Cardiac muscle cell (in vitro differentiated cells and primary cell): ENCODE results near the gene ABHD3. TPM values are rescaled to one million over a fixed set of nuclear protein-coding genes. Genes with fewer than 3 reads are reported as not detected.

Experiments used
- DNase-seq, 2 donors: peaks; one replicate each; pipeline versions ENCODE4 v3.0.0 to v3.0.0-alpha.2; 2010 to 2017; ENCODE audit warnings: low read depth in 1 of 2, low spot score in 1 of 2
- H3K27ac ChIP-seq: fragments of 200-600 bp; sonication (generic); 2 replicates; pipeline ENCODE4 v1.5.1; 2016
- H3K27me3 ChIP-seq: fragments of 200-600 bp; sonication (generic); 2 replicates; pipeline ENCODE4 v1.6.0; 2016; ENCODE audit warnings: control low read depth
- H3K36me3 ChIP-seq: fragments of 200-600 bp; sonication (generic); 2 replicates; pipeline ENCODE4 v1.5.1; 2016; ENCODE audit warnings: control low read depth
- H3K4me1 ChIP-seq: fragments of 200-600 bp; sonication (generic); 2 replicates; pipeline ENCODE4 v1.8.1; 2017; ENCODE audit warnings: low read depth, mild to moderate bottlenecking, mixed run types
- H3K4me3 ChIP-seq: fragments of 200-600 bp; sonication (generic); 2 replicates; pipeline ENCODE4 v1.5.1; 2016; ENCODE audit warnings: mild to moderate bottlenecking
- H3K9me3 ChIP-seq: fragments of 200-600 bp; sonication (generic); 2 replicates; pipeline ENCODE4 v1.5.1; 2017; ENCODE audit warnings: low read depth, mild to moderate bottlenecking, control low read depth
- CTCF ChIP-seq: IDR thresholded peaks from 2 replicates; pipeline ENCODE4 v1.5.1; 2012; ENCODE audit warnings: low read depth, mild to moderate bottlenecking, low read length
- polyA plus RNA-seq: library from polyadenylated mRNA; unstranded; fragments of >200 nt; fragmentation: Nextera tagmentation; extraction: Ambion mirVana; gene quantifications from 2 replicates; pipeline ENCODE4 v1.2.1, GENCODE V29; 2016
- total RNA-seq: library from RNA; depleted of rRNA; stranded (reverse); fragments of >200 nt; gene quantifications from 2 replicates; pipeline ENCODE4 v1.2.3, GENCODE V29; 2016

The ABHD3 gene
- total and polyA plus RNA-seq, 2 experiments from 2014 or later: 5.2 to 10.9 TPM

DNA sequence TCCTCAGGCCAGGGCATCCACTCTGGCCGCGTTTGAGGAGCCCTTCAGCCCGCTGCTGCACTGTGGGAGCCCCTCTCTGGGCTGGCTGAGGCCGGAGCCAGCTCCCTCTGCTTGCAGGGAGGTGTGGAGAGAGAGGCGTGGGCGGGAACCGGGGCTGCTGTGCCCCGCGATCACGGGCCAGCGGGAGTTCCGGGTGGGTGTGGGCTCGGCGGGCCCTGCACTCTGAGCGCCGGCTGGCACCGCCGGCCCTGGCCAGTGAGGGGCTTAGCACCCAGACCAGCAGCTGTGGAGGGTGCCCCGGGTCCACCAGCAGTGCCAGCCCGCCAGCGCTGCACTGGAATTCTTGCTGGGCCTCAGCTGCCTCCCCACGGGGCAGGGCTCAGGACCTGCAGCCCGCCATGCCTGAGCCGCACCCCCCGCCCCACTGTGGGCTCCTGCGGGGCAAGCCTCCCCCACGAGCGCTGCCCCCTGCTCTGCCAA, 1.9 kb upstream of the ABHD3 start:
- H3K4me3 ChIP-seq: no peak overlapping the region
- H3K27me3 ChIP-seq: no peaks in the 10 kb centered on the region
- no peaks in the 10 kb centered on the region for H3K36me3 ChIP-seq
- H3K9me3 ChIP-seq: no peaks in the 10 kb centered on the region
- no peaks in the 10 kb centered on the region for H3K4me1 ChIP-seq
- no peak overlapping the region for H3K27ac ChIP-seq
- TF ChIP-seq CTCF: no peak
- no peak for DNase-seq

- no peaks in the 10 kb centered on the region for H3K9me3 ChIP-seq
- TF ChIP-seq CTCF: no peak
- H3K4me1 ChIP-seq: no peaks in the 10 kb centered on the region
- no peak overlapping the region for H3K27ac ChIP-seq
- H3K4me3 ChIP-seq: peak overlapping the region; percentile 60
- H3K36me3 ChIP-seq: no peaks in the 10 kb centered on the region
- no peak for DNase-seq
- no peaks in the 10 kb centered on the region for H3K27me3 ChIP-seq
Measured at GRCh38 chr18:21703241-21703820, 1.2 kb downstream of the ABHD3 start.

GRCh38 chr18:21702602-21703001, 2.0 kb downstream of the ABHD3 start:
- Histone ChIP-seq H3K9me3 (no peaks in the 10 kb centered on the region), H3K4me1 (no peaks in the 10 kb centered on the region), H3K36me3 (no peaks in the 10 kb centered on the region), H3K27ac (no peak overlapping the region), H3K27me3 (no peaks in the 10 kb centered on the region), H3K4me3 (no peak overlapping the region)
- DNase-seq: no peak
- no peak for TF ChIP-seq CTCF

GRCh38 chr18:21701621-21702020, 3.0 kb downstream of the ABHD3 start:
- Histone ChIP-seq H3K4me3 (no peak overlapping the region), H3K27ac (no peak overlapping the region), H3K9me3 (no peaks in the 10 kb centered on the region), H3K36me3 (no peaks in the 10 kb centered on the region), H3K4me1 (no peaks in the 10 kb centered on the region), H3K27me3 (no peaks in the 10 kb centered on the region)
- no peak for TF ChIP-seq CTCF
- DNase-seq: no peak

DNA sequence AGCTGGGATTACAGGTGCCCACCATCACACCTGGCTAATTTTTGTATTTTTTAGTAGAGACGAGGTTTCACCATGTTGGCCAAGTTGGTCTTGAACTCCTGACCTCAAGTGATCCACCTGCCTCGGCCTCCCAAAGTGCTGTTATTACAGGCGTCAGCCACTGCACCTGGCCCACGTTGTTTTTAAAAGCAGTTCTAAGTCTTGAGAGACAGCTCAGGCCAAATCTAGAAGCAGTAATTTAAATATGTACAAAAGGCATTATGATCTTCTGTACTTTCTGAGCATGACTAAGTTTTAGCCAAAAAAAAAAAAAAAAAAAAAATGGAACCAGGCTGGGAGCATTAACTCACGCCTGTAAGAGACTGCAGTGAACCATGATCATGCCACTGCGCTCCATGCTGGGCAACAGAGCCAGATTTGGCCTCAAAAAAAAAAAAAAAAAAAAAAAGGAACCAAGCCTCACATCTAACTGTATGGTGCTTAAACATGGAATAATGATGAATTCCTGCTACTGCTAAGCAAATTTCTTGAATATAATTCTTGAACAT, 4.0 kb downstream of the ABHD3 start:
- H3K27ac ChIP-seq: no peak overlapping the region
- H3K9me3 ChIP-seq: no peaks in the 10 kb centered on the region
- no peaks in the 10 kb centered on the region for H3K27me3 ChIP-seq
- H3K4me1 ChIP-seq: no peaks in the 10 kb centered on the region
- DNase-seq: no peak
- no peak for TF ChIP-seq CTCF
- H3K4me3 ChIP-seq: no peak overlapping the region
- no peaks in the 10 kb centered on the region for H3K36me3 ChIP-seq
